GM18499 (cell line): ENCODE results near the gene GTF2E1.

Experiments
- ATAC-seq: cut with Tn5 transposase; IDR thresholded peaks from one replicate; pipeline ENCODE4 v1.9.1; 2021; ENCODE audit warnings: moderate number of reproducible peaks; ENCODE audit not compliant: insufficient read depth, unreplicated experiment

GTF2E1 gene

GRCh38 chr3:120795959-120796358, 53.4 kb downstream of the GTF2E1 start:
- ATAC-seq = no peak

- no peak for ATAC-seq
Observed at GRCh38 chr3:120796976-120797375, 54.4 kb downstream of the GTF2E1 start.

DNA sequence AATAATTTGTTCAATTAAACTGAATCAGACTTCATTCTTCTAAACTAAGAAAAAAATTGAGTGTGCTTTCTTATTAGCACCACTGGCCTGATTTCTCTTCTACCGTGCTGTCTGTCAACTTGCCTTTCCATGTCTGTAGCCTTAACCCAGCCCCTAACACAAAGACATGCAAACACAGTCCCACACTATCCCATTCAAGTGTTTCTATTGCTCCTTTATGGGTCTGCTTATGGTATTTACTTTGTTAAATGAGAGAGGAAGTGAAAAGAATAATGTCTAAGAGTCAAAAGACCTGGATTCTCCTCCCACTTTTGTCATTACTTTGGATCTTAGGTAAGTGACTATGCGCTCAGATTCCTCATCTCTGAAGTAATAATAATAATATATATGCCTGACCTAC, 55.3 kb downstream of the GTF2E1 start:
- no peak for ATAC-seq

- ATAC-seq = no peak
Observed at GRCh38 chr3:120798346-120798745, 55.8 kb downstream of the GTF2E1 start.

DNA sequence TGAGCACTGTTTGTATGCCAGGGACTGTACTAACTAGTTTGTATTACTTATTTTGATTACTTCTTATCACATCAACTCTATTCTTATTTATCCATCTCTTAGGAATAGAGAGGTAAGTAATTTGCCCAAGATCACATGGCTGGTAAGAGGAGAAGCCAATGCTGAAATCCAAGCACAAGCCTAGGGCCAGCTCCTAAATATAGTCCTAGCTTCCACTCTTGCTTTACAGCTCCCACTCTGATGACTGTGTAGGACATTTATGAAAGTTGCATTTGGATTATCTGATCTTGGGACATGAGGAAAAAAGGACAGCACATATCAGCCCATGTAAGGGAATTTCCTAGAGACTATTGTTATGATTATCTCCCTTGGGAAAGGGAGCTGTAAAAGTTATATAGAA, 58.1 kb downstream of the GTF2E1 start:
- ATAC-seq = no peak

DNA sequence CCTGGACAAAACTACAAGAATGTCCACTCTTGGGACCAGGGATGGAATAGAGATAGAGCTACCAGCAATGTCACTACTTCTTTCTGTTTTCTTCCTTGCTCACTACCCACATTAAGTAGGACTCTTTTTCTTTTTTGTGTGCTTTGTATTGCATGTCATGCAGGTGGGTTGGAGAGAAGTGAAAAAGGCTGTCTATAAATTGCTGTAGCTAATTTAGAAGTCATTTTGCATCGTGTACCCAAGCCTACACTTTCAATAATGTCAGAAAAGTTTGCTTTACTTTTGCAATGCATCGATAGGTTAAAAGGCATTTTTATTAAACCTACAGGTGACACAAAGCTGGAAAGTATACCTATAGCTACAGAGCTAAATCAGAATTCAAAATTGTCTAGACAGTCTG, 58.9 kb downstream of the GTF2E1 start:
- ATAC-seq = no peak

DNA sequence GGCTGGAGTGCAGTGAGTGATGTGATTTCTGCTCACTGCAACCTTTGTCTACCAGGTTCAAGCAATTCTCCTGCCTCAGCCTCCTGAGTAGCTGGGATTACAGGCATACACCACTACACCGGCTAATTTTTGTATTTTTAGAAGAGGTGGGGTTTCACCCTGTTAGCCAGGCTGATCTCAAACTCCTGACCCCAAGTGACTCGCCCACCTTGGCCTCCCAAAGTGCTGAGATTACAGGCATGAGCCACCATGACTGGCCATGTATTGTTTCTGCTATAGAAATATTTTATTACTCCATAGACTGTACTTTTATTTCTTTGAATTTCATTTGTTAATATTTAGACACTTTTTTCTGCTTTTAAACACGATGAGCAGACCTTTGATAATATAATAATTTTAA, 60.4 kb downstream of the GTF2E1 start:
- ATAC-seq = no peak

DNA sequence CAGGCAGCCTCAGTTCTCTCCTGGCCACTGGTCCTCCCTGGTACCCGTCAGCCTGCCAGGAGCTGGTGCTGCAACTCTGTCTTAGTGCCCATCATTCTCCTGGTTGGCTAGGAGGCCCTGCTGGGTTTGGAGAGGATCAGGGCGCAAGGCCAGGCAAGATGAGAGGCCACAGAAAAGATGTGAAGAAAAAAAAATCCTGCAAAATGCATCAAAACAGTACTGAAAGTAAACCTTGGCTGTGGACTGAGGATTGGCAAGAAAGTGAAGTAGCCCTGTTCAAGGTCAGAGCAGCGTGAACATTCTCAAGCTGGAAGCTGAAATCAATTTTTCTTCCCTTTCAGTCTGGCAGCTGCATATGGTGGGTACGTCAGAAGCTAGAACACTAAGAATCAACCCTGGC, 74.2 kb downstream of the GTF2E1 start:
- ATAC-seq = no peak

DNA sequence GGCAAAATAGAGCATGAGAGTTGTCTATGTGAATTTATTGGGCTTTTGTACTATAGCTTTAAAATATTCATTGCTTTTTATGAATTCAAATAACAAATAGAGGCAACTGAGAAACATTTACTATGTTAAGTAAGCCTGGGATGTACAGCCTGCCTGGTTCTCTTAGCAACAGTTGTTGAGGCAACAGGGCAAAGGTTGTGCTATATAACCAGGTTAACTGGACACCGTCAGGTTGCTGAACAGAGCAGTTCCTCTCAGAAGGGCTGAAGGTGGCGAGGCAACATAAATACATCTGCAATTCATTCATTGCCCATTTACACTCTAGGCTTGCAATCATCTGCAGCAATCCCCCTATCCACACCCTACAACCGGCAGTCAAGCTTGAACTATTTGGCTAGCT, 78.2 kb downstream of the GTF2E1 start:
- ATAC-seq = no peak

DNA sequence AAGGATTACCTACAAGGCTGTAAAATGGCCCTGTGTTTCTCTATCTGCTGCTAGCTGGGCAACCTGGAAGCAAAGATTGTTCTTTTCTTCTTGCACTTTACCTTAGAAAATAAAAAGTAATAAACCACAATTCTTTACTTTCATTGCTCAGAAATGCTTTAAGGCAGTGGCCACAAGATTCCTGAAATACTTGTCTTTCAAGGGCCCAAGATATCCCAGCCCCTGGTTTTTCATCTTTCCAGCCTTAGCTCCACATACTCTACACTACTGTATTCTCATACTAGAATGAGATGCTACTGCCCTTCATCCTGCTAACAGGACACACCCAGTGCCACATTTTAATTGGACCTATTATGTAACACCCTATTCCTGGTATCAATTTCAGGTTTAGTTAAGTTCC, 78.9 kb downstream of the GTF2E1 start:
- no peak for ATAC-seq

GRCh38 chr3:120823156-120823555, 80.6 kb downstream of the GTF2E1 start:
- no peak for ATAC-seq

DNA sequence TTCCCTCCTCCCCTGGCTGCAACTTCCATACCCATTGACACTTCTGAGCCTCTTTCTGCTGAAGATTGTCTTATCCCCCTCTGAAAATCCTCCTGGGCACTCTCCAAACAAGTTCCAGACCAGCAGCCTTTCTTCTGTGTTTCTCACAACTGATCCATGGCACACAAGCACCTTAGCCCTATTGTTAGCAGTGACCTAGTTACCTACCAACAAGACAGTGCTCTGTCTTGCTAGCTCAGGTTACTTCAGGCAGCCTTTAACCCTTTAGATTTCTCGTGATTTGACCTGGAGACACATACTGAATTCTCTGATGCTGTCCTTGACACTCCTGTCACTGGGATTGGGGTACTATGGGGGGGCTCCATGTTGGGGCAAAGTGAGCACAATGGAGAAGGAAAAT, 82.1 kb downstream of the GTF2E1 start:
- no peak for ATAC-seq

DNA sequence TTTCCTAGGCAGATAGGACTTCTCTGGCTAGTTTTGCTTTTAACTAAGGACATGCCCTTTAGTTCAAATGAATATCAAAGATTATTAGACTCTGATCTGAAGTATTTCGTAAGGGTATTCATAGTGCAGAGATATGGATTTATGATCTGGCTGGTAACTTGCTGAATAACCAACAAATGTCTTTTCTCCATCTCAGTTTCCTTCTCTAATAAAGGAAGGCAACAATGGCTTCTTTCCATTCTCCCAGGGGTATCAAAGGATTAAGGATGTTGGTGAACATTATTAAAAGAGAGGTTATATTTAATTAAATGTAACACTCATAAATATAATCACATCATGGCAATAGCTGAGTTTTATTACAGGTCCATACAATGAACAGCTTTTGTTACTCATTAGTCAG, 86.3 kb downstream of the GTF2E1 start:
- ATAC-seq = no peak

- no peak for ATAC-seq
Observed at GRCh38 chr3:120831066-120831465, 88.5 kb downstream of the GTF2E1 start.
